Ascending aorta (tissue), 2 donors: ENCODE data around the gene ZNF117. TPM values are rescaled to one million over a fixed set of nuclear protein-coding genes. Genes with fewer than 3 reads are reported as not detected.
"Not testable (repeated sequence)": the region's sequence is repeated elsewhere in the genome, so short reads cannot be mapped to it uniquely, and the experiment has no call there.

Source experiments
- DNase-seq, 2 donors: peaks; one replicate each; pipeline ENCODE4 v3.0.0-alpha.2; 2019; ENCODE audit warnings: low spot score in 2 of 2
- H3K27ac ChIP-seq, 2 donors: fragments of 200-600 bp; sonication (generic); one replicate each; pipeline ENCODE4 v1.5.1; 2016 to 2017; ENCODE audit warnings: mild to moderate bottlenecking in 1 of 2
- H3K27me3 ChIP-seq: fragments of 200-600 bp; sonication (generic); one replicate; pipeline ENCODE4 v1.5.1; 2017
- H3K36me3 ChIP-seq, 2 donors: fragments of 200-600 bp; sonication (generic); one replicate each; pipeline ENCODE4 v1.5.1; 2016
- H3K4me1 ChIP-seq, 2 donors: fragments of 200-600 bp; sonication (generic); one replicate each; pipeline ENCODE4 v1.5.1; 2016 to 2017; ENCODE audit warnings: mild to moderate bottlenecking in 1 of 2
- H3K4me3 ChIP-seq, 2 donors: fragments of 200-600 bp; sonication (generic); one replicate each; pipeline ENCODE4 v1.5.1; 2016 to 2017; ENCODE audit warnings: mild to moderate bottlenecking in 1 of 2
- H3K9me3 ChIP-seq, 2 donors: fragments of 200-600 bp; sonication (generic); one replicate each; pipeline ENCODE4 v1.5.1; 2016
- intact Hi-C: fragments of 100-400 bp; cut with DNase I; formaldehyde crosslinking; loops from one replicate; pipeline ENCODE4 v1.15.1; 2023
- total RNA-seq: library from RNA; depleted of rRNA; stranded (reverse); fragments of >200 nt; gene quantifications from one replicate; pipeline ENCODE4 v1.1.0, GENCODE V29; 2016
- TF ChIP-seq, protein P1 (sequence below), 3 experiments: fragments of 200-600 bp in 2 of 3; fragments of 450-650 bp in 1 of 3; sonication (generic) in 2 of 3; IDR thresholded peaks; one replicate each; pipeline ENCODE4 v1.5.1; 2016 to 2019; ENCODE audit warnings: antibody characterized with exemption in 3 of 3, mild to moderate bottlenecking in 1 of 3, moderate library complexity in 1 of 3

The ZNF117 gene
- total RNA-seq, 1 donor from 2014 or later = 6.4 TPM

DNA sequence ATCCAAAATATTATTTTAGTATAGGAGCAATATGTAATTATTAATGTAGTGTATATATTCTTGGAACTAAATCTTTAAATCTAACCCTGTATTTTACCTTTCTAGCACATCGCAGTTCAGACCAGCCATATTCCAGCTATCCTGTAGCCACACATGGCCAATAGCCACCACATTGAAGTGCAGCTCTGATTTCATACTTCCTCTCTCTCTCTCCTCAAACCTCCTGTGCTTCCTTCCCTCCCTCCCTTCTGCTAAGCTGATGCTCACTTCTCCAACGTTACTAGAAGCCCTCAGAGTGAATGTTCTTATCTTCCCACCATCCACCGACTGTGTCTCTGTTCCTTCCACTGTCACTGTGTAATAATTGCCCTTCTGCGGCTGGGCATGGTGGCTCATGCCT, 16.2 kb upstream of the ZNF117 start:
- Histone ChIP-seq H3K4me3 (peak overlapping the region; percentile 85 to 87), H3K4me1 (peaks cover 4 to 24% of the 10 kb centered on the region in 2 donors), H3K27ac (peak overlapping the region; percentile 80 to 90)
- H3K36me3 ChIP-seq, H3K9me3 ChIP-seq, intact Hi-C loops, H3K27me3 ChIP-seq, DNase-seq: not testable (repeated sequence)

DNA sequence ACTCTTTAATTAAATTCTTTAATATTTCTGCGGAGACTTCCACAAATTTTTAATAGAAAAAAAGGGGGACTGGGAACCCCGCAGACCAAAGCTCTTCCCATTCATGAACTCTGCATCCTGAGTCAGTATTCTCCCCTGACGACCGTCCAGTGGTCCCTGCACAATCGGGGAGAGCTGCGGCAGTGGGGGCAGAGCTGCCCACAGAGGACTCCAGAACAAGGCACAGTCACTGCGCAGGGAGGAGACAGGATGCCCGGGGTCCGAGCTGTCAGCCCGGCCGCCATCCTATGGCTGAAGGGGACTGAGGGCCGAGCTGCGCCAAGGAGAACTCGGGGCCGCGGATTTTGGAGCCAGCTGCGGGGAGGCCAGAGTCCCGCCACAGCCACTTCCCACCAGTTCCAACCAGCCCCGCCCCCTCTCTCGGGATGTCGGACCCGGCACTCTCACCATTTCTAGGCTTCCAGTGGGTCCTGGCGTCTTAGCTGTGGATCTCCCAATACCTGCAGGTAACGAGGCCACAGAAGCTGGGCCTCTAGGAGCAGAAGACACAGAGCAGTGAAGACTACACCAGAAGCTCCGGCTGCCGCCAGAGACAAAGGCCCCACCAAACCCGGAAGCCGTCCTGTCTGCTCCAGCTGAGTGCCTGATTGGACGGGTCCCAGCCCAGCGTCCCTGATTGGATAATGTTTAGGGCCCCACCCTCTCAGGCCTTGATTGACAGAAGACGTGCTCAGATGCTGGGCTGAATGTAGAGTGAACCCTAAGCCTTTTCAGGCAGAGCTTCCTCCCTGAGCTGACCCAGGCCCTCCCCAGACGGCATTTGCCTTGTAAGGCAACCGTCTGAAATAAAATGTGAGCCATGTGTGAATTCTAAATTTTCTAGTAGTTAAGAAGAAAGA, 15.5 kb upstream of the ZNF117 start, which contains the start of gene ERV3-1:
ERV3-1 (minus strand) TSS at position 594 of the 899 bp plus-strand sequence. CDS start 13,661 bp downstream, outside the sequence.
- Histone ChIP-seq H3K27ac (peak within 1 kb of the TSS; percentile 80 to 90), H3K4me3 (peak within 1 kb of the TSS; percentile 85 to 87), H3K36me3 (peaks cover 0 to 3% of the 10 kb centered on the region in 2 donors), H3K4me1 (peaks cover 4 to 24% of the 10 kb centered on the region in 2 donors), H3K27me3 (no peaks in the 10 kb centered on the region), H3K9me3 (no peaks in the 10 kb centered on the region)
- TF ChIP-seq, protein P1, sequence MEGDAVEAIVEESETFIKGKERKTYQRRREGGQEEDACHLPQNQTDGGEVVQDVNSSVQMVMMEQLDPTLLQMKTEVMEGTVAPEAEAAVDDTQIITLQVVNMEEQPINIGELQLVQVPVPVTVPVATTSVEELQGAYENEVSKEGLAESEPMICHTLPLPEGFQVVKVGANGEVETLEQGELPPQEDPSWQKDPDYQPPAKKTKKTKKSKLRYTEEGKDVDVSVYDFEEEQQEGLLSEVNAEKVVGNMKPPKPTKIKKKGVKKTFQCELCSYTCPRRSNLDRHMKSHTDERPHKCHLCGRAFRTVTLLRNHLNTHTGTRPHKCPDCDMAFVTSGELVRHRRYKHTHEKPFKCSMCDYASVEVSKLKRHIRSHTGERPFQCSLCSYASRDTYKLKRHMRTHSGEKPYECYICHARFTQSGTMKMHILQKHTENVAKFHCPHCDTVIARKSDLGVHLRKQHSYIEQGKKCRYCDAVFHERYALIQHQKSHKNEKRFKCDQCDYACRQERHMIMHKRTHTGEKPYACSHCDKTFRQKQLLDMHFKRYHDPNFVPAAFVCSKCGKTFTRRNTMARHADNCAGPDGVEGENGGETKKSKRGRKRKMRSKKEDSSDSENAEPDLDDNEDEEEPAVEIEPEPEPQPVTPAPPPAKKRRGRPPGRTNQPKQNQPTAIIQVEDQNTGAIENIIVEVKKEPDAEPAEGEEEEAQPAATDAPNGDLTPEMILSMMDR (IDR thresholded peaks at IDR 0.05) = no peak
- DNase-seq = peak; percentile 92 to 98
- intact Hi-C loops = loop anchor here (1.0 kb wide), 2 partner anchors 32 to 367 kb away; partner anchors contain the start of gene ZNF92

DNA sequence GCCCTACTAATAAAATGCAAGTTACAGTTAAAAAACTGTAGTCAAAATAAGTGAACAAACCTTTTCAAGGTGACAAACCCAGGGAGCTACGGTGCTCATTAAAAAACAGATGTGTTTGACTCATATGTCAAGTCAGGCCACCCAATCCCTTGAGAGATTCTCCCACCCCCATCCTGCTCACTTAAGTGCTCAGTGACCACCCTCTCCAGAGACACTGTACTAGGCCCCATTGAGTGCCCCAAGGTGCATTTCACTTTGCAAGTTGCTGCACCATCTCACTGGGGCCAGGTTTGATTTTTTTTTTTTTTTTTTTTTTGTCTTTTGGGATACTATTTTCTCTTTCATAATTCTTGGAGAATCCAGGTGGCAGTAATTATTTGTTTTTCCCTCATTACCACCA, 13.7 kb upstream of the ZNF117 start:
- no peak for DNase-seq
- Histone ChIP-seq H3K27ac (peak overlapping the region in 1 of 2 donors; percentile 40), H3K4me3 (peak overlapping the region; percentile 85 to 87), H3K36me3 (peaks cover 0 to 3% of the 10 kb centered on the region in 2 donors), H3K4me1 (peaks cover 4 to 28% of the 10 kb centered on the region in 2 donors), H3K27me3 (no peaks in the 10 kb centered on the region), H3K9me3 (no peaks in the 10 kb centered on the region)
- intact Hi-C loops = no loop called here
- TF ChIP-seq, protein P1 (IDR thresholded peaks at IDR 0.05) = no peak

DNA sequence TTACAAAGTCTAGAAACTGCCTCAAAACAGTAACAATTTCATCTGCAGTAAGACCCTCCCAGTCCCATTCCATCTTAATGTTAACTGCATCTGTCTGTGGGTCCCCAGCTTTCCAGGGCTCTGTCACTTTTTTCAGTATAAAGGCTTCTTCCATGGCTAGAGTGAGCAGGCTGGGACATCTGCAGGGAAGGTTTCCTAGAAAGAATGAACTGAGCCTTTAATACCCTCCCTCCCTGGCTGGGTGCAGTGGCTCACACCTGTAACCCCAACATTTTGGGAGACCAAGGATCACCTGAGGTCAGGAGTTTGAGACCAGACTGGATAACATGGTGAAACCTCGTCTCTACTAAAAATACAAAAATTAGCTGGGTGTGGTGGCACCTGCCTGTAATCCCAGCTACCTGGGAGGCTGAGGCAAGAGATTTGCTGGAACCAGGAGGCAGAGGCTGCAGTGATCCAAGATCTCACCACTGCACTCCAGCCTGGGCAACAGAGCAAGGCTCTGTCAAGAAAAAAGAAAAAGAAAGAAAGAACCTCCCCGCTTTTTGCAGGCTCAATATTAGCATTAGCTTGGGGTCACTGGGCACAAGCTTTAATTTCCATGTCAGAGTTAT, 12.2 kb upstream of the ZNF117 start:
- Histone ChIP-seq H3K4me3 (peak overlapping the region in 1 of 2 donors; percentile 42), H3K36me3 (peaks cover 3 to 7% of the 10 kb centered on the region in 2 donors), H3K4me1 (peaks cover 4 to 37% of the 10 kb centered on the region in 2 donors), H3K27ac (no peak overlapping the region), H3K9me3 (peaks cover 0 to 12% of the 10 kb centered on the region in 2 donors), H3K27me3 (no peaks in the 10 kb centered on the region)
- no peak for DNase-seq
- TF ChIP-seq, protein P1 (IDR thresholded peaks at IDR 0.05) = no peak
- intact Hi-C loops = no loop called here

DNA sequence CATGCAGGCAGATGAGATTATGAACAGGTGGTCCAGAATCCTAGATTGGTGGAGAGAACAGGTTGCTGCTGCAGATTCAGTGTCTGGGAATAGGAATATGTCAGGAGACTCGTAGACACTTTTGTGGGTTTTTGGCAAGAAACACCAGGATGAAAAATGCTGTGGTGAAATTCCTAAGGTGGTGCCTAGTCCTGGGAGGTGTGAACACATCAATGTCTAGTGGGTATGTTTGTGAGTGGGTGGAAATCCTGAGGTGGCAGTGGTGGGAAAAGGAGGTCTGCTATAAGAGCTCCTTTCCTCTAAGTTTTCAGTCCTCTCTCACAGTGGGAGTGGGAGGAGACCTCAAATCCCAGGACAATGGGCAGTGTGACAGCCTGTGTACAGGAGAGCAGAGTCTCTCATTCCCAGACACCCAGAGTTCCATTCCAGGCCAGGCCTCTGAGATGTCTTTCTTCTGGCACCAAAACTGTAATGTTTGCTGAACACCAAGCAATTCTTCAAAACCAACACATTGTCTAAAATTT, 10.5 kb upstream of the ZNF117 start:
- Histone ChIP-seq H3K4me1 (peaks cover 4 to 44% of the 10 kb centered on the region in 2 donors), H3K4me3 (no peak overlapping the region), H3K27me3 (no peaks in the 10 kb centered on the region), H3K36me3 (peaks cover 3 to 7% of the 10 kb centered on the region in 2 donors), H3K9me3 (peaks cover 0 to 12% of the 10 kb centered on the region in 2 donors), H3K27ac (peak overlapping the region in 1 of 2 donors; percentile 34)
- TF ChIP-seq, protein P1 (IDR thresholded peaks at IDR 0.05) = no peak
- intact Hi-C loops = no loop called here
- no peak for DNase-seq
